Parathyroid adenoma (tissue), 2 donors: ENCODE results near the gene ZBTB39.
A peak's percentile ranks its signal among the peaks of the same experiment; 100 is the strongest.
"Not testable (repeated sequence)": the region's sequence is repeated elsewhere in the genome, so short reads cannot be mapped to it uniquely, and the experiment has no call there.

ENCODE experiments used
- H2AFZ ChIP-seq: fragments of 300-600 bp; sonication (generic); one replicate; pipeline ENCODE4 v1.7.0; 2017; ENCODE audit warnings: antibody characterized with exemption, mild to moderate bottlenecking
- H3K27ac ChIP-seq: fragments of 300-600 bp; sonication (generic); one replicate; pipeline ENCODE4 v1.7.0; 2017
- H3K27me3 ChIP-seq: fragments of 300-600 bp; sonication (generic); one replicate; pipeline ENCODE4 v1.7.0; 2017; ENCODE audit warnings: low read length; ENCODE audit not compliant: control insufficient read depth, insufficient read depth
- H3K36me3 ChIP-seq: fragments of 300-600 bp; sonication (generic); one replicate; pipeline ENCODE4 v1.7.0; 2017; ENCODE audit warnings: low read length; ENCODE audit not compliant: control insufficient read depth, insufficient read depth
- H3K4me1 ChIP-seq: fragments of 300-600 bp; sonication (generic); one replicate; pipeline ENCODE4 v1.7.0; 2017; ENCODE audit warnings: control low read depth
- H3K4me2 ChIP-seq: fragments of 300-600 bp; sonication (generic); one replicate; pipeline ENCODE4 v1.7.0; 2017; ENCODE audit warnings: low read length
- H3K4me3 ChIP-seq: fragments of 300-600 bp; sonication (generic); one replicate; pipeline ENCODE4 v1.7.0; 2017; ENCODE audit warnings: low read depth, low read length
- H3K79me2 ChIP-seq: fragments of 300-600 bp; sonication (generic); one replicate; pipeline ENCODE4 v1.7.0; 2017; ENCODE audit warnings: control low read depth
- H3K9ac ChIP-seq: fragments of 300-600 bp; sonication (generic); one replicate; pipeline ENCODE4 v1.7.0; 2017; ENCODE audit warnings: mild to moderate bottlenecking
- H3K9me3 ChIP-seq: fragments of 300-600 bp; sonication (generic); one replicate; pipeline ENCODE4 v1.7.0; 2017; ENCODE audit warnings: low read length; ENCODE audit not compliant: control insufficient read depth
- CTCF ChIP-seq: fragments of 300-600 bp; sonication (generic); IDR thresholded peaks from one replicate; pipeline ENCODE4 v1.7.0; 2017; ENCODE audit warnings: antibody characterized with exemption, mild to moderate bottlenecking
- donor health status: primary hyperparathyroidism.

The ZBTB39 gene

GRCh38 chr12:57005980-57006808, at the start of gene ZBTB39:
TSS of gene ZBTB39 (minus strand) at chr12:57006546. CDS start at chr12:57004917, 1,629 bp downstream.
- TF ChIP-seq CTCF = peak; percentile 43
- H3K9ac ChIP-seq = peak within 1 kb of the TSS; percentile 95
- peak within 1 kb of the TSS; percentile 36 for H3K27ac ChIP-seq
- H3K4me3 ChIP-seq = peak within 1 kb of the TSS; percentile 74
- no peaks in the 10 kb centered on the region for H3K36me3 ChIP-seq
- peaks cover 15% of the 10 kb centered on the region for H3K4me1 ChIP-seq
- peak within 1 kb of the TSS; percentile 98 for H3K4me2 ChIP-seq
- H3K79me2 ChIP-seq = peaks cover 11% of the 10 kb centered on the region
- no peaks in the 10 kb centered on the region for H3K27me3 ChIP-seq
- H3K9me3 ChIP-seq = no peaks in the 10 kb centered on the region
- peak within 1 kb of the TSS; percentile 98 for H2AFZ ChIP-seq

- no peak overlapping the region for H3K27ac ChIP-seq
- no peak overlapping the region for H3K4me2 ChIP-seq
- no peak for TF ChIP-seq CTCF
- no peak overlapping the region for H3K4me3 ChIP-seq
- no peak overlapping the region for H2AFZ ChIP-seq
- no peak overlapping the region for H3K9ac ChIP-seq
- no peaks in the 10 kb centered on the region for H3K79me2 ChIP-seq
- H3K4me1 ChIP-seq = no peaks in the 10 kb centered on the region
- no peaks in the 10 kb centered on the region for H3K36me3 ChIP-seq
- H3K9me3 ChIP-seq = no peaks in the 10 kb centered on the region
- H3K27me3 ChIP-seq = no peaks in the 10 kb centered on the region
Measured at GRCh38 chr12:57055824-57056223, 49.5 kb upstream of the ZBTB39 start.

GRCh38 chr12:57053901-57054300, 47.6 kb upstream of the ZBTB39 start:
- H3K4me3 ChIP-seq, H2AFZ ChIP-seq, H3K36me3 ChIP-seq, H3K9ac ChIP-seq, H3K9me3 ChIP-seq, H3K4me2 ChIP-seq, H3K27me3 ChIP-seq, H3K4me1 ChIP-seq, H3K79me2 ChIP-seq, H3K27ac ChIP-seq: not testable (repeated sequence)

- not testable (repeated sequence) for H3K79me2 ChIP-seq, H3K27ac ChIP-seq, H3K4me2 ChIP-seq, H3K4me3 ChIP-seq, H3K9me3 ChIP-seq, H3K36me3 ChIP-seq, H3K9ac ChIP-seq, H2AFZ ChIP-seq, H3K27me3 ChIP-seq, H3K4me1 ChIP-seq
Measured at GRCh38 chr12:57053146-57053545, 46.8 kb upstream of the ZBTB39 start.

GRCh38 chr12:57051011-57051410, 44.7 kb upstream of the ZBTB39 start:
- TF ChIP-seq CTCF = no peak
- no peaks in the 10 kb centered on the region for H3K27me3 ChIP-seq
- H2AFZ ChIP-seq = no peak overlapping the region
- no peaks in the 10 kb centered on the region for H3K9me3 ChIP-seq
- no peak overlapping the region for H3K4me2 ChIP-seq
- H3K9ac ChIP-seq = no peak overlapping the region
- H3K4me1 ChIP-seq = no peaks in the 10 kb centered on the region
- H3K36me3 ChIP-seq = no peaks in the 10 kb centered on the region
- H3K79me2 ChIP-seq = no peaks in the 10 kb centered on the region
- H3K4me3 ChIP-seq = no peak overlapping the region
- H3K27ac ChIP-seq = no peak overlapping the region
